AG04450 (cell line): ENCODE measurements around the gene ZBTB20. TPM values are rescaled to one million over a fixed set of nuclear protein-coding genes. Genes with fewer than 3 reads are reported as not detected.

Source experiments
- CTCF ChIA-PET: fragments of 300-600, 350-600 bp; formaldehyde crosslinking; extraction: SDS; loops from one replicate; lab custom pipeline; 2022; ENCODE audit warnings: antibody characterized with exemption, inconsistent platforms; lab: Charles Lee
- POLR2A ChIA-PET: fragments of 350-600 bp; formaldehyde crosslinking; extraction: SDS; loops from one replicate; lab custom pipeline; 2021; ENCODE audit warnings: antibody characterized with exemption, inconsistent platforms; lab: Yijun Ruan, JAX
- DNase-seq: peaks from one replicate; pipeline ENCODE4 v3.0.0-alpha.2; 2011; ENCODE audit warnings: low read depth, low spot score
- H3K27ac ChIP-seq: one replicate; pipeline ENCODE4 v1.5.1; 2012; ENCODE audit warnings: low read depth, low read length, control low read depth
- H3K27me3 ChIP-seq: one replicate; pipeline ENCODE4 v1.6.0; 2012; ENCODE audit warnings: low read length; ENCODE audit not compliant: control insufficient read depth, insufficient read depth
- H3K4me3 ChIP-seq: 2 replicates; pipeline ENCODE4 v1.5.1; 2011; ENCODE audit warnings: mild to moderate bottlenecking, low read depth, low read length, control low read depth
- H3K9me3 ChIP-seq: 2 replicates; pipeline ENCODE4 v1.5.1; 2012; ENCODE audit warnings: low read length; ENCODE audit not compliant: control insufficient read depth, insufficient read depth
- CTCF ChIP-seq: IDR thresholded peaks from 2 replicates; pipeline ENCODE4 v1.5.1; 2011; ENCODE audit warnings: low read depth, low read length, control low read depth, inconsistent platforms
- polyA plus RNA-seq: library from polyadenylated mRNA; depleted of rRNA; stranded (reverse); fragments of >200 nt; gene quantifications from 2 replicates; pipeline ENCODE4 v1.2.3, GENCODE V29; 2011

The ZBTB20 gene
- polyA plus RNA-seq, 1 experiment = 3.0 TPM

GRCh38 chr3:114792159-114792918 lies 354.7 kb downstream of the ZBTB20 start:
- CTCF ChIA-PET = no interaction called here

GRCh38 chr3:114790752-114791151 lies 356.3 kb downstream of the ZBTB20 start:
- Histone ChIP-seq H3K27ac (no peak overlapping the region), H3K27me3 (no peaks in the 10 kb centered on the region), H3K9me3 (no peaks in the 10 kb centered on the region), H3K4me3 (no peak overlapping the region)
- DNase-seq = no peak
- ChIA-PET POLR2A (no interaction called here), CTCF (interaction anchor here (1.8 kb wide), 1 partner anchor 500 kb away, joined by 7 read pairs; no protein-coding TSS in a partner anchor)
- no peak for TF ChIP-seq CTCF

More at GRCh38 chr3:114792159-114792918, 354.7 kb downstream of the ZBTB20 start:
- Histone ChIP-seq H3K4me3 (no peak overlapping the region), H3K27me3 (no peaks in the 10 kb centered on the region), H3K27ac (no peak overlapping the region), H3K9me3 (no peaks in the 10 kb centered on the region)
- no peak for TF ChIP-seq CTCF
- DNase-seq = no peak
- POLR2A ChIA-PET = no interaction called here

GRCh38 chr3:114789803-114790202 lies 357.3 kb downstream of the ZBTB20 start:
- no peak overlapping the region for H3K4me3 ChIP-seq
- POLR2A ChIA-PET = no interaction called here
- H3K27ac ChIP-seq = no peak overlapping the region
- no peak for TF ChIP-seq CTCF
- H3K9me3 ChIP-seq = no peaks in the 10 kb centered on the region
- DNase-seq = no peak
- H3K27me3 ChIP-seq = no peaks in the 10 kb centered on the region
- CTCF ChIA-PET = interaction anchor here (0.5 to 1.8 kb wide), 3 partner anchors 262 to 499 kb away, joined by 3 to 7 read pairs (median 4); no protein-coding TSS in a partner anchor

- Histone ChIP-seq H3K27me3 (no peaks in the 10 kb centered on the region), H3K4me3 (no peak overlapping the region), H3K9me3 (peaks cover 3% of the 10 kb centered on the region; the same call in 1 of the 2 replicates), H3K27ac (no peak overlapping the region)
- CTCF ChIA-PET = no interaction called here
- DNase-seq = no peak
- POLR2A ChIA-PET = no interaction called here
- TF ChIP-seq CTCF = no peak
These were observed 371.7 kb downstream of the ZBTB20 start for GRCh38 chr3:114775395-114775794.

- H3K27me3 ChIP-seq = no peaks in the 10 kb centered on the region
- CTCF ChIA-PET = no interaction called here
- POLR2A ChIA-PET = no interaction called here
- no peak overlapping the region for H3K27ac ChIP-seq
- peak; percentile 13 for DNase-seq
- no peak for TF ChIP-seq CTCF
- no peak overlapping the region for H3K4me3 ChIP-seq
- peaks cover 3% of the 10 kb centered on the region; the same call in 1 of the 2 replicates for H3K9me3 ChIP-seq
These were observed 376.2 kb downstream of the ZBTB20 start for GRCh38 chr3:114770874-114771273.
